GM06990 (cell line): ENCODE data around the gene GAK.

Experiments
- DNase-seq: peaks from one replicate; pipeline ENCODE4 v3.0.0-alpha.2; 2011; ENCODE audit not compliant: insufficient read length; ENCODE audit errors: extremely low read depth
- H3K27me3 ChIP-seq: replicated peaks from 2 replicates; pipeline ENCODE4 v1.6.0; 2011; ENCODE audit warnings: low read length; ENCODE audit not compliant: control insufficient read depth, insufficient read depth
- H3K36me3 ChIP-seq: 2 replicates; pipeline ENCODE4 v1.5.1; 2011; ENCODE audit warnings: low read length; ENCODE audit not compliant: control insufficient read depth, insufficient read depth
- H3K4me3 ChIP-seq: replicated peaks from 2 replicates; pipeline ENCODE4 v1.5.1; 2011; ENCODE audit warnings: low read depth, mild to moderate bottlenecking, control low read depth, low read length
- CTCF ChIP-seq: IDR thresholded peaks from 2 replicates; pipeline ENCODE4 v1.5.1; 2011; ENCODE audit warnings: low read length, control low read depth, mild to moderate bottlenecking, inconsistent platforms; ENCODE audit not compliant: insufficient read depth, poor library complexity, severe bottlenecking

The GAK gene

DNA sequence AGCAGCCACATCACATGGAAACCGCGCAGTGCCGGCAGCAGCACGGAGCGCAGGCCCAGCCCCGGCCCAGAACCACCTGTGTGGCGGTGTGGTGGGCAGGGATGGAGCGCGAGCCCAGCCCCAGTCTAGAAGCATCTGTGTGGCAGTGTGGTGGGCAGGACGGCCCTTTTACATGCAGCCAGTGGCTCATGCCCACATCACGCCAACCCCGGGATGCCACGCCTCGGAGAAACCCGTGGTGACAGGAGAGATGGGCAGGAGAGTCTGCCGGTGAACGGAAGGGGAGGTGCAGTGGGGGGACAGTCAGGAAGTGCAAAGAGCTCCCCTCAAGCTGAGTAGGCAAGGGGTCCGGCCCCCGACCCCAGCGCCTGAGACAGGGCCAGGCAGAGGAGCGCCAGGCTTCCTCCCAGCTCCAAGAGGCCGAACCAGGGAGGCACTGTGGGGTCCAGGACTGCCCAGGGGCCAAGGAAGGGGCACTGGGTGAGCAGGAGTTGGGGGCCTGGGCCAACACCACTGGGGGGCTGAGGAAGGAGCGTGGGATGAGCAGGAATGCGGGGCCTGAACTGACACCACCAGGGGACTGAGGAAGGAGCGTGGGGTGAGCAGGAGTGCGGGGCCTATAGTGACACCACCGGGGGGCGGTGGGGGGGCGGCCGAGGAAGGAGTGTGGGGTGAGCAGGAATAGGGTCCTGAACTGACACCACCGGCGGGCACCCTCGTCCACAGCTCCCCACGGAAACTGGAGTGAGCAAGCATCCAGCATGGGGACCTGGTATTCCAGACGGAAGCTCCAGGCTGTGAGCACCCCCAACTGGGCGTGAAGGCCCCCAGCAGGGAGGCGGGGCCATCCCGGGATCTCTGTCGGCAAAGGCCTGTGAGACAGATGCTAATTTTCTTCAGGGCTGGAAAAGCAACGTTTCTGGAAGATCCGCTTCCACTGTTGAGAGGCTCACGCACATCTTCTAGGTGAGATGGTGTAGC lies 28.8 kb downstream of the GAK start:
- Histone ChIP-seq H3K4me3 (no peak overlapping the region), H3K27me3 (no peaks in the 10 kb centered on the region), H3K36me3 (peaks cover 29% of the 10 kb centered on the region)
- TF ChIP-seq CTCF = no peak
- DNase-seq = no peak

DNA sequence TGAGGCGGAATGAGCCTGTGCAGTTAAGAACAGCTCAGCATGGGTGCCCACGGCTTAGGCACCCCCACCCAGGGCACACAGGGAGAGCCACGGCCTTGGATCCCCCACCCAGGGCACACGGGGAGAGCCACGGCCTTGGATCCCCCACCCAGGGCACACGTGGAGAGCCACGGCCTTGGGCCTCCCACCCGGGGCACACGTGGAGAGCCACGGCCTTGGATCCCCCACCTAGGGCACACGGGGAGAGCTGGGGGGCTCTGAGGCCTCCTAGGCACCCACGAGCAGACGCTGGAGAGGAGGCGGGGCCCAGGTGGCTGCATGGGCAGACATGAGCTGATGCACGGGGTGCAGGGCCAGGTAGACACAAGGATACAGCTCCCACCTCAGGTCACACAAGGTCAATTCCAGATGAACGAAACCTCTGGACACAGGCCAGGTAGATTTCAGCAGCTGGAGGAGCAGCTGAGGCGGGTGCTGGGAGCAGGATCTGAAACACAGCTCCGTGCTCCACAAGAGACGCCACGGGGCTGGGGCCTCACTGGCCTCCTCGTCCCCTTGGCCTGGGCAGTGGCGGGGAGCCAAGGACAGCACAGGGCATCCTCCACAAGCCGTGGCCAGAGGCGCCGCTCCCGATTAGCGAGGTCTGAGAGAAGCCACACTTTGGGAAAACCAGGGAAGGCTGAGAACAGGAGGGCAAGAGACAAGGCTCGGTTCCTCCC lies 30.8 kb downstream of the GAK start:
- Histone ChIP-seq H3K36me3 (peaks cover 29% of the 10 kb centered on the region), H3K4me3 (no peak overlapping the region), H3K27me3 (no peaks in the 10 kb centered on the region)
- DNase-seq = no peak
- no peak for TF ChIP-seq CTCF

DNA sequence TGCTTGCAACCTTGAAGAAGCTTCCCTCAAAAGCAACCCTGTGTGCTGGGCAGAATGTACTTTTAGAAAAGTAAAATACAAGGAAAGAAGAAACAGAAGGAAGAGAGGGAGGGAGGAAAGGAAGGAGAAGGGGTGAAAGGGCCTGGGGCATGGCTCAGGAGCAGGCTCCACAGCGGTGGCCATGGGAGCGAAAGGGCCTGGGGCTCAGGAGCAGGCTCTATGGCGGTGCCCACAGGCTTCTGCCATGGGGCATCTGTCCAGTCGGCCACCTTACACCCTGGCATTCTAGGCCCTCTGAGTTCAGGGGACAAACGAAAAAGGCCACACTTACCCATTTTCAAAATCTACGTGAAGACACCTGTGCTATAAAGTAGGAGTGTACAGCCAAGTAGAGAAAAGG lies 31.4 kb downstream of the GAK start:
- no peak for DNase-seq
- TF ChIP-seq CTCF = no peak
- Histone ChIP-seq H3K36me3 (peaks cover 28% of the 10 kb centered on the region), H3K4me3 (no peak overlapping the region), H3K27me3 (no peaks in the 10 kb centered on the region)

DNA sequence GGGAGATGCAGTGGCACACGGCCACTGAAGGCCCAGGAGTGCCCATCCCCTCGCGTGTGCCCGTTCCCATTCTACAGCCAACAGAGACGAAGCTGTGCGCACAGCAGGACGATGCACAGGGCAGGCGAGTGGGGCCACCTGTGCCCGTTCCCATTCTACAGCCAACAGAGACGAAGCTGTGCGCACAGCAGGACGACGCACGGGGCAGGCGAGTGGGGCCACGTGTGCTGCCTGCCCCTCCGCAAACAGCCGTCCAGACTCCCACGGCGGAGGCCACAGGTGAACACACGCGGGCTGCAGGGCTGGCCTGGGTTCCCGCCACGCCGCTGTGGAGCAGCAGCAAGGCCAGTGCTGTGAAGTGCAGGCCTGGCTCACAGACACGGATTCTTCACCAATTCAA lies 32.0 kb downstream of the GAK start:
- no peak for DNase-seq
- no peak overlapping the region for H3K4me3 ChIP-seq
- H3K27me3 ChIP-seq = no peaks in the 10 kb centered on the region
- no peak for TF ChIP-seq CTCF
- peaks cover 29% of the 10 kb centered on the region for H3K36me3 ChIP-seq

GRCh38 chr4:899556-899906 lies 32.6 kb downstream of the GAK start:
- DNase-seq = no peak
- no peak for TF ChIP-seq CTCF
- Histone ChIP-seq H3K36me3 (peaks cover 27% of the 10 kb centered on the region), H3K4me3 (no peak overlapping the region), H3K27me3 (no peaks in the 10 kb centered on the region)
